Small intestine (tissue), 4 donors: ENCODE data around the gene PDZD7. TPM values are rescaled to one million over a fixed set of nuclear protein-coding genes. Genes with fewer than 3 reads are reported as not detected.

Source experiments
- polyA plus RNA-seq, 4 donors: library from polyadenylated mRNA; stranded (reverse) in 3 of 4; unstranded in 1 of 4; fragments of 200-250 nt in 3 of 4; fragments of 120-200 nt in 1 of 4; gene quantifications; one replicate each; pipeline versions ENCODE4 v1.2.1 to v1.2.3, GENCODE V29; 2013
- donor health status: healthy with polysubstance abuse.
- donor health status: Bipolar disorder and iron deficiency.
- donor health status: healthy.

PDZD7 gene
- polyA plus RNA-seq, 4 donors, result 3.1 to 52.6 (median 28.8) TPM

Other genes with a start within 250 kb of the PDZD7 start
- 10 to 100 TPM in 1 of 4 donors, 1 to 10 TPM in 3; 3.8 to 29.2 (median 5.6) TPM for gene SLF2, start 118.2 kb downstream of the PDZD7 start, polyA plus RNA-seq
- gene SEMA4G, start 61.6 kb downstream of the PDZD7 start, polyA plus RNA-seq, result 100 to 1,000 TPM in 2 of 4 donors, 10 to 100 TPM in 2; 44.9 to 153 (median 104) TPM
- 100 to 1,000 TPM in 3 of 4 donors, 10 to 100 TPM in 1; 90.1 to 122 (median 107) TPM for gene MRPL43, start 43.6 kb downstream of the PDZD7 start, polyA plus RNA-seq
- 10 to 100 TPM in 1 of 4 donors, 1 to 10 TPM in 3; 1.6 to 10.2 (median 4.7) TPM for gene TWNK, start 43.6 kb downstream of the PDZD7 start, polyA plus RNA-seq
- gene LZTS2, start 31.3 kb downstream of the PDZD7 start, polyA plus RNA-seq, result 10 to 100 TPM; 13.6 to 59.6 (median 29.0) TPM
- 100 to 1,000 TPM in 2 of 4 donors, 10 to 100 TPM in 2; 35.0 to 222 (median 87.5) TPM for gene SFXN3, start 105 bp upstream of the PDZD7 start, polyA plus RNA-seq
- 10 to 100 TPM in 3 of 4 donors, 1 to 10 TPM in 1; 8.1 to 76.0 (median 33.1) TPM for gene KAZALD1, start 30.9 kb upstream of the PDZD7 start, polyA plus RNA-seq
- 1 to 10 TPM in 2 of 4 donors, under 1 TPM in 2; 0.27 to 2.7 (median 1.2) TPM for gene TLX1, start 100.2 kb upstream of the PDZD7 start, polyA plus RNA-seq
- gene LBX1, start 198.3 kb upstream of the PDZD7 start, polyA plus RNA-seq, result under 1 TPM in 1 of 4 donors, not detected in 3; 0.04 TPM